GM18511 (cell line): ENCODE results near the gene PKP1.

ENCODE experiments used
- ATAC-seq: cut with Tn5 transposase; IDR thresholded peaks from one replicate; pipeline ENCODE4 v1.9.1; 2021; ENCODE audit warnings: mild to moderate bottlenecking, moderate library complexity; ENCODE audit not compliant: unreplicated experiment

PKP1 gene

GRCh38 chr1:201277441-201277840 lies 5.9 kb upstream of the PKP1 start:
- no peak for ATAC-seq

- ATAC-seq, result no peak
Observed at GRCh38 chr1:201279313-201279712, 4.0 kb upstream of the PKP1 start.

GRCh38 chr1:201280884-201281283 lies 2.4 kb upstream of the PKP1 start:
- ATAC-seq, result no peak

- ATAC-seq, result no peak
Observed at GRCh38 chr1:201281573-201281972, 1.7 kb upstream of the PKP1 start.

GRCh38 chr1:201282216-201282615 lies 1.1 kb upstream of the PKP1 start:
- no peak for ATAC-seq

- no peak for ATAC-seq
Observed at GRCh38 chr1:201283836-201284553, 689 bp downstream of the PKP1 start.

GRCh38 chr1:201284636-201285035 lies 1.3 kb downstream of the PKP1 start:
- no peak for ATAC-seq

GRCh38 chr1:201285846-201286245 lies 2.5 kb downstream of the PKP1 start:
- no peak for ATAC-seq

GRCh38 chr1:201286445-201286844 lies 3.1 kb downstream of the PKP1 start:
- ATAC-seq, result no peak

- no peak for ATAC-seq
Observed at GRCh38 chr1:201288007-201288406, 4.7 kb downstream of the PKP1 start.

- no peak for ATAC-seq
Observed at GRCh38 chr1:201288765-201289164, 5.5 kb downstream of the PKP1 start.

- ATAC-seq, result no peak
Observed at GRCh38 chr1:201290551-201290950, 7.2 kb downstream of the PKP1 start.

GRCh38 chr1:201291916-201292315 lies 8.6 kb downstream of the PKP1 start:
- ATAC-seq, result no peak

GRCh38 chr1:201294876-201295275 lies 11.6 kb downstream of the PKP1 start:
- ATAC-seq, result no peak

GRCh38 chr1:201295346-201295745 lies 12.0 kb downstream of the PKP1 start:
- no peak for ATAC-seq

GRCh38 chr1:201295861-201296260 lies 12.6 kb downstream of the PKP1 start:
- ATAC-seq, result no peak

GRCh38 chr1:201296352-201296751 lies 13.0 kb downstream of the PKP1 start:
- no peak for ATAC-seq

GRCh38 chr1:201298396-201299381 lies 15.4 kb downstream of the PKP1 start:
- no peak for ATAC-seq

GRCh38 chr1:201299968-201300367 lies 16.7 kb downstream of the PKP1 start:
- ATAC-seq, result no peak

- no peak for ATAC-seq
Observed at GRCh38 chr1:201300641-201301040, 17.3 kb downstream of the PKP1 start.

- no peak for ATAC-seq
Observed at GRCh38 chr1:201302163-201303152, 19.2 kb downstream of the PKP1 start.
